ENCODE measurements around the gene STYK1. TPM values are rescaled to one million over a fixed set of nuclear protein-coding genes. Genes with fewer than 3 reads are reported as not detected.
"Not testable (repeated sequence)": the region's sequence is repeated elsewhere in the genome, so short reads cannot be mapped to it uniquely, and the experiment has no call there.

The STYK1 gene
- total RNA-seq, 1 donor from 2014 or later: not detected

- Histone ChIP-seq H3K4me1 (ENCODE audit: control insufficient read depth in 3 of 3, insufficient read depth in 3 of 3, low read length in 3 of 3) (no peaks in the 10 kb centered on the region), H3K27me3 (ENCODE audit: control insufficient read depth in 3 of 3, insufficient read depth in 3 of 3, low read length in 3 of 3) (no peaks in the 10 kb centered on the region), H3K9ac (ENCODE audit: low read depth in 1 of 3, low read length in 3 of 3) (no peak overlapping the region), H3K27ac (ENCODE audit: low read depth, low read length) (no peak overlapping the region), H3K4me3 (ENCODE audit: low read length in 3 of 3) (no peak overlapping the region), H3K9me3 (ENCODE audit: control insufficient read depth in 3 of 3, low read length in 3 of 3) (no peaks in the 10 kb centered on the region), H3K36me3 (ENCODE audit: control insufficient read depth in 3 of 3, insufficient read depth in 3 of 3, low read length in 3 of 3) (no peaks in the 10 kb centered on the region)
Observed at GRCh38 chr12:10661338-10661737, 12.5 kb downstream of the STYK1 start.

DNA sequence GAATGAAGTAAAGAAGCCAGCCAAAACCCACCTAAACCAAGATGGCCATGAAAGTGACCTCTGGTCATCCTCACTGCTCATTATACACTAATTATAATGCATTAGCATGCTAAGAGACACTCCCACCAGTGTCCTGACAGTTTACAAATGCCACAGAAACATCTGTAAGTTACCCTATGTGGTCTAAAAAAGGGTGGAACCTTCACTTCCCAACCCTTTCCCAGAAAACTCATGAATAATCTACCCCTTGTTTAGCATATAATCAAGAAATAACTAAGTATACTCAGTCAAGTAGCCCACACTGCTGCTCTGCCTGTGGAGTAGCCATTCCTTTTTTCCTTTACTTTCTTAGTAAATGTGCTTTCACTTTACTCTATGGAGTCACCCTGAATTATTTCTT, 19.8 kb downstream of the STYK1 start:
- Histone ChIP-seq H3K27me3 (ENCODE audit: control insufficient read depth in 3 of 3, insufficient read depth in 3 of 3, low read length in 3 of 3) (no peaks in the 10 kb centered on the region), H3K9me3 (ENCODE audit: control insufficient read depth in 3 of 3, low read length in 3 of 3) (no peaks in the 10 kb centered on the region), H3K9ac (ENCODE audit: low read depth in 1 of 3, low read length in 3 of 3) (no peak overlapping the region), H3K4me1 (ENCODE audit: control insufficient read depth in 3 of 3, insufficient read depth in 3 of 3, low read length in 3 of 3) (no peaks in the 10 kb centered on the region), H3K27ac (ENCODE audit: low read depth, low read length) (no peak overlapping the region), H3K4me3 (ENCODE audit: low read length in 3 of 3) (no peak overlapping the region), H3K36me3 (ENCODE audit: control insufficient read depth in 3 of 3, insufficient read depth in 3 of 3, low read length in 3 of 3) (no peaks in the 10 kb centered on the region)

DNA sequence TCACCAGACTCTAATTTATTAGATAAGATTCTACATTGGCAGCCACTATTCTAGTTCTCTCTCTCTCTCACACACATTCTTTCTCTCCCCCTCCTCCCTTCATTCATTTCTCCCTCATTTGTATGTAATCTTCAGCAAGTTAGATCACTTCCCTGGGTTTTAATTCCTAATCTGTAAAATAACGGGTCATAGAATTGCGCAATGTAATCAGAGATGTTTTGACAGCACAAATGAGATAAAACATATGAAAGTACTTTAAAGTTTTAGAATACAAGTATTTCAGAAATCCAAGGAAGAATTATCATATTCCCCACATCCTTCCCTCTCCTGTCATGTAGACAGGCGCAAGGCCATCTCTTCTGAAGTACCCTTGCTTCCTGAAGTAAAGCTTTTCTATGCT, 21.7 kb downstream of the STYK1 start:
- no peaks in the 10 kb centered on the region for H3K9me3 ChIP-seq (ENCODE audit: control insufficient read depth in 3 of 3, low read length in 3 of 3)
- H3K27ac ChIP-seq (ENCODE audit: low read depth, low read length): no peak overlapping the region
- no peak overlapping the region for H3K9ac ChIP-seq (ENCODE audit: low read depth in 1 of 3, low read length in 3 of 3)
- no peaks in the 10 kb centered on the region for H3K4me1 ChIP-seq (ENCODE audit: control insufficient read depth in 3 of 3, insufficient read depth in 3 of 3, low read length in 3 of 3)
- H3K4me3 ChIP-seq (ENCODE audit: low read length in 3 of 3): no peak overlapping the region
- H3K27me3 ChIP-seq (ENCODE audit: control insufficient read depth in 3 of 3, insufficient read depth in 3 of 3, low read length in 3 of 3): no peaks in the 10 kb centered on the region
- no peaks in the 10 kb centered on the region for H3K36me3 ChIP-seq (ENCODE audit: control insufficient read depth in 3 of 3, insufficient read depth in 3 of 3, low read length in 3 of 3)

- not testable (repeated sequence) for H3K27me3 ChIP-seq (ENCODE audit: control insufficient read depth in 3 of 3, insufficient read depth in 3 of 3, low read length in 3 of 3); H3K4me1 ChIP-seq (ENCODE audit: control insufficient read depth in 3 of 3, insufficient read depth in 3 of 3, low read length in 3 of 3); H3K4me3 ChIP-seq (ENCODE audit: low read length in 3 of 3)
Observed at GRCh38 chr12:10646576-10646975, 27.3 kb downstream of the STYK1 start.

DNA sequence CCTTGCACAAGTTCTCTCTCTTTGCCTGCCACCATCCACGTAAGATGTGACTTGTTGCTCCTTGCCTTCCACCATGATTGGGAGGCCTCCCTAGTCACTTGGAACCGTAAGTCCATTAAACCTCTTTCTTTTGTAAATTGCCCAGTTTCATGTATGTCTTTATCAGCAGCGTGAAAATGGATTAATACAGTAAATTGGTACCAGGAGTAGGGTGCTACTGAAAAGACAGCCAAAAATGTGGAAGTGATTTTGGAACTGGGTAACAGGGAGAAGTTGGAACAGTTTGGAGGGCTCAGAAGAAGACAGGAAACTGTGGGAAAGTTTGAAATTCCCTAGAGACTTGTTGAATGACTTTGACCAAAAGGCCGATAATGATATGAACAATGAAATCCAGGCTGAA, 27.9 kb downstream of the STYK1 start:
- Histone ChIP-seq H3K9ac (ENCODE audit: low read depth in 1 of 3, low read length in 3 of 3) (no peak overlapping the region), H3K9me3 (ENCODE audit: control insufficient read depth in 3 of 3, low read length in 3 of 3) (peaks cover 0 to 9% (median 0%) of the 10 kb centered on the region in 3 donors), H3K36me3 (ENCODE audit: control insufficient read depth in 3 of 3, insufficient read depth in 3 of 3, low read length in 3 of 3) (no peaks in the 10 kb centered on the region), H3K27ac (ENCODE audit: low read depth, low read length) (no peak overlapping the region), H3K4me1 (ENCODE audit: control insufficient read depth in 3 of 3, insufficient read depth in 3 of 3, low read length in 3 of 3) (no peaks in the 10 kb centered on the region), H3K27me3 (ENCODE audit: control insufficient read depth in 3 of 3, insufficient read depth in 3 of 3, low read length in 3 of 3) (no peaks in the 10 kb centered on the region), H3K4me3 (ENCODE audit: low read length in 3 of 3) (no peak overlapping the region)

More at GRCh38 chr12:10646576-10646975, 27.3 kb downstream of the STYK1 start:
- H3K36me3 ChIP-seq (ENCODE audit: control insufficient read depth in 3 of 3, insufficient read depth in 3 of 3, low read length in 3 of 3); H3K9ac ChIP-seq (ENCODE audit: low read depth in 1 of 3, low read length in 3 of 3); H3K27ac ChIP-seq (ENCODE audit: low read depth, low read length); H3K9me3 ChIP-seq (ENCODE audit: control insufficient read depth in 3 of 3, low read length in 3 of 3): not testable (repeated sequence)

DNA sequence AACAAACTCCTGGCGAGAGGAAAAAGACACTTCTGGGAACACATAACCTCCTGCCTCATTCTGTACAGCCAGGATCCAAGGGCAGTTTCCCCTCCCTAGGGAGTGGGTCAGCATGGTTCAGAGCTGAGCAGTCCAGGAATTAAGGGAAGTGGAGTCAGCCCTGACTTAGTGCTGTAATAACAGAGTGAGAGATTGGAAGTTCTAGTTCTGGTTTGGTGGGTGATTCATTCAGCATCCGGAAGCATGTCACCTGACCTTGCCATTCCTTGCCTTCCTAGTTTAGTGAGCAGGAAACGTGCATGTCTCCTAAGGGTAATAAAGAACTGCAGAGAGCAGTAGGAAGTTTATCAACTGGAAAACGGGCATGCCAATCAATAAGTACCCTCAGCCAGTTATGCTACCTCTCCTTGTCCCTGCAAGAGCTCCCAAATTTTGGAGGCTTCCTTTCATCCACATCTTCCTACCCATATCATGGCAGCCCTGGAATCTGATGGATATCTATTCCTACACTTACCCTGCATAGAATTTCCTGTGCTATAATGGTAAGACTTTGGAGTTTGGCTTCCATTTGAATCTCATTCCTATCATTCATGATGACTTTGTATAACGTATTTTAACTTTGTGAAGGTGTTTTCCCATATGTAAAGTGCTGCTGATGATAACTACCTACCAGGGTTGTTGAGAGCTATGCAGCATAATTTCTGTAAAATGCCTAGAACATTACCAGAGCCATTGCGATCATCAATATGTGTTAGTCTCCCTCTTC, 31.9 kb downstream of the STYK1 start:
- H3K9ac ChIP-seq (ENCODE audit: low read depth in 1 of 3, low read length in 3 of 3): no peak overlapping the region
- no peaks in the 10 kb centered on the region for H3K36me3 ChIP-seq (ENCODE audit: control insufficient read depth in 3 of 3, insufficient read depth in 3 of 3, low read length in 3 of 3)
- H3K9me3 ChIP-seq (ENCODE audit: control insufficient read depth in 3 of 3, low read length in 3 of 3): peaks cover 0 to 9% (median 0%) of the 10 kb centered on the region in 3 donors
- no peaks in the 10 kb centered on the region for H3K4me1 ChIP-seq (ENCODE audit: control insufficient read depth in 3 of 3, insufficient read depth in 3 of 3, low read length in 3 of 3)
- H3K27me3 ChIP-seq (ENCODE audit: control insufficient read depth in 3 of 3, insufficient read depth in 3 of 3, low read length in 3 of 3): no peaks in the 10 kb centered on the region
- H3K4me3 ChIP-seq (ENCODE audit: low read length in 3 of 3): no peak overlapping the region
- H3K27ac ChIP-seq (ENCODE audit: low read depth, low read length): no peak overlapping the region

DNA sequence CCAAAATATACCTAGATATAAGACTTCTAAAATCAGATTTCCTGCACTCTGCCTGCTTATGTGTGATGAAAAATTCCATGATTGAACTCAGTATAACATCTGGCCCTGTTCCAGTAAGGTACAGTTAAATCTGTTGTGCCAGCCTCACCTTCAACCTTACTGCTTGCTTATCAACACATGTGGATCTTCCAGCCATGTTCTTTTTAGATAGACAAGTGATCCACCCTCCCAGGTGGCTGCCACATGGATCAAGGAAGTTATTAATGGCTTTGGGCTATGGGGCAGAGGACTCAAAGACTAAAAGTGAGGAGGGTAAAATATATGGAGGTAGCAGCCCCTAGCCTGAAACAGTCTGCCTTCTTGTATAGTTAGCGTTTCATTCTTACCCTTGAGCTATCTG, 35.1 kb downstream of the STYK1 start:
- Histone ChIP-seq H3K4me1 (ENCODE audit: control insufficient read depth in 3 of 3, insufficient read depth in 3 of 3, low read length in 3 of 3) (no peaks in the 10 kb centered on the region), H3K36me3 (ENCODE audit: control insufficient read depth in 3 of 3, insufficient read depth in 3 of 3, low read length in 3 of 3) (no peaks in the 10 kb centered on the region), H3K9ac (ENCODE audit: low read depth in 1 of 3, low read length in 3 of 3) (no peak overlapping the region), H3K9me3 (ENCODE audit: control insufficient read depth in 3 of 3, low read length in 3 of 3) (no peaks in the 10 kb centered on the region), H3K4me3 (ENCODE audit: low read length in 3 of 3) (no peak overlapping the region), H3K27me3 (ENCODE audit: control insufficient read depth in 3 of 3, insufficient read depth in 3 of 3, low read length in 3 of 3) (no peaks in the 10 kb centered on the region), H3K27ac (ENCODE audit: low read depth, low read length) (no peak overlapping the region)

- Histone ChIP-seq H3K4me3 (ENCODE audit: low read length in 3 of 3) (no peak overlapping the region), H3K27ac (ENCODE audit: low read depth, low read length) (no peak overlapping the region), H3K4me1 (ENCODE audit: control insufficient read depth in 3 of 3, insufficient read depth in 3 of 3, low read length in 3 of 3) (no peaks in the 10 kb centered on the region), H3K9ac (ENCODE audit: low read depth in 1 of 3, low read length in 3 of 3) (no peak overlapping the region), H3K27me3 (ENCODE audit: control insufficient read depth in 3 of 3, insufficient read depth in 3 of 3, low read length in 3 of 3) (no peaks in the 10 kb centered on the region), H3K9me3 (ENCODE audit: control insufficient read depth in 3 of 3, low read length in 3 of 3) (no peaks in the 10 kb centered on the region), H3K36me3 (ENCODE audit: control insufficient read depth in 3 of 3, insufficient read depth in 3 of 3, low read length in 3 of 3) (no peaks in the 10 kb centered on the region)
Observed at GRCh38 chr12:10636611-10637010, 37.2 kb downstream of the STYK1 start.

DNA sequence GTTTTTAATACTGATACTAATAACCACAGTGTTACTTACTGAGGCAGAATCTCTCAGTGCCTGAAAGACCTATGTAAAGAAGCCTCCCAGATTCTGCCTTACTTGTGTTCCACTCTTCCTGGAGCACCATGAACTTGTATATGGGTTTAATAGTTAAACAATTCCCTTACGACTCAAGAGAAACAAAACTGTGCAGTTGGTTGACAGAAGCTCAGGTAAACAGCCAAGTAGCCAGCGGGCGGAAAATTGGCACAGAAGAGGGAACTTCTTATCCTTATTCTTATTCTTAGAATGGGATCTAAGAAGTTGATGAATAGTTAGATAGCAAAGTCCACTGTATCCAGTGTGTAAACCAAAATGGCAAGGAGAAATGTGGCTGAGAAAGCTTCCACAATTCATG, 37.7 kb downstream of the STYK1 start:
- Histone ChIP-seq H3K27ac (ENCODE audit: low read depth, low read length) (no peak overlapping the region), H3K9ac (ENCODE audit: low read depth in 1 of 3, low read length in 3 of 3) (no peak overlapping the region), H3K36me3 (ENCODE audit: control insufficient read depth in 3 of 3, insufficient read depth in 3 of 3, low read length in 3 of 3) (no peaks in the 10 kb centered on the region), H3K27me3 (ENCODE audit: control insufficient read depth in 3 of 3, insufficient read depth in 3 of 3, low read length in 3 of 3) (no peaks in the 10 kb centered on the region), H3K4me1 (ENCODE audit: control insufficient read depth in 3 of 3, insufficient read depth in 3 of 3, low read length in 3 of 3) (no peaks in the 10 kb centered on the region), H3K4me3 (ENCODE audit: low read length in 3 of 3) (no peak overlapping the region), H3K9me3 (ENCODE audit: control insufficient read depth in 3 of 3, low read length in 3 of 3) (no peaks in the 10 kb centered on the region)

GRCh38 chr12:10635306-10635705, 38.5 kb downstream of the STYK1 start:
- Histone ChIP-seq H3K4me1 (ENCODE audit: control insufficient read depth in 3 of 3, insufficient read depth in 3 of 3, low read length in 3 of 3) (no peaks in the 10 kb centered on the region), H3K27me3 (ENCODE audit: control insufficient read depth in 3 of 3, insufficient read depth in 3 of 3, low read length in 3 of 3) (no peaks in the 10 kb centered on the region), H3K9me3 (ENCODE audit: control insufficient read depth in 3 of 3, low read length in 3 of 3) (no peaks in the 10 kb centered on the region), H3K27ac (ENCODE audit: low read depth, low read length) (no peak overlapping the region), H3K36me3 (ENCODE audit: control insufficient read depth in 3 of 3, insufficient read depth in 3 of 3, low read length in 3 of 3) (no peaks in the 10 kb centered on the region), H3K9ac (ENCODE audit: low read depth in 1 of 3, low read length in 3 of 3) (no peak overlapping the region), H3K4me3 (ENCODE audit: low read length in 3 of 3) (no peak overlapping the region)

Data from skeletal muscle tissue (tissue), 4 donors.